ENCODE measurements around the gene ADM5.

DNA sequence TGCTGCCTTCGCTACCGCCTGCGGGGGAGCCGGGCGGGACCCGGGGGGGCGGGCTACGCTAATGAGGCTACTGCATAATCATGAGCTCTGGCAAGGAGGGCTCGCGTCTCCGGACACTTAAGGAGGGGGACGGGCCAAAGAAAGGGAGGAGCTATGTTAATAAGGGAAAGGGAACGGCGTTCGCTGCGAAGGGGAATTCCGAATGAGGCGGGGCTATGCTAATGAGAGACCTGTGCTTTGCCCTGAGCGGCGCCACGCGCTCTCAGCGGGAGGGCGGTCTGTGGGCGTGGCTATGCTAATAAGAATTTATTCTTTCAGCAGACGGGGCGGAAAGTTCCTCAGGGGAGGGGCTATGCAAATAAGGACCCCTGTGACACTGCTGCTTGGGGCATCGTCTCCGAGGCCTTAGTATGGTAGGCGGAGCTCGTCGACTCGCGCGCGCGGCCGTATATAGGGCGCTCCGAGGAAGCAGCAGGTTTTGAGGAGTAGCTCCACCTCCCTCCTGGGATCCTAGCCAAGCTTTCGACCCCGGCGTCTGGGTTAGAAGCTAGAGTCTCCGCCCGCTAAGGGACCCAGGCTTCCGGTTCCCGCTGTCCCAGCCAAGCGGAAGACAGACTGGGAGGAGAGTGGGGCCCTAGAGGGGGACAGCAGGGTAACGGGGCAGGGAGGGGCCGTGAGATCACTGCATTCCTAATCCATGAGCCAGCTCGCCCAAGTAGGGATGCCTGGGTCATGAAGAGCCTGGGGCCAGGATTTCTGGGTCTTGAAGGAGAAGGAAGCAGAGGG lies 49.1 kb upstream of the ADM5 start, which contains the start of gene RRAS:
- TF ChIP-seq, protein P1, sequence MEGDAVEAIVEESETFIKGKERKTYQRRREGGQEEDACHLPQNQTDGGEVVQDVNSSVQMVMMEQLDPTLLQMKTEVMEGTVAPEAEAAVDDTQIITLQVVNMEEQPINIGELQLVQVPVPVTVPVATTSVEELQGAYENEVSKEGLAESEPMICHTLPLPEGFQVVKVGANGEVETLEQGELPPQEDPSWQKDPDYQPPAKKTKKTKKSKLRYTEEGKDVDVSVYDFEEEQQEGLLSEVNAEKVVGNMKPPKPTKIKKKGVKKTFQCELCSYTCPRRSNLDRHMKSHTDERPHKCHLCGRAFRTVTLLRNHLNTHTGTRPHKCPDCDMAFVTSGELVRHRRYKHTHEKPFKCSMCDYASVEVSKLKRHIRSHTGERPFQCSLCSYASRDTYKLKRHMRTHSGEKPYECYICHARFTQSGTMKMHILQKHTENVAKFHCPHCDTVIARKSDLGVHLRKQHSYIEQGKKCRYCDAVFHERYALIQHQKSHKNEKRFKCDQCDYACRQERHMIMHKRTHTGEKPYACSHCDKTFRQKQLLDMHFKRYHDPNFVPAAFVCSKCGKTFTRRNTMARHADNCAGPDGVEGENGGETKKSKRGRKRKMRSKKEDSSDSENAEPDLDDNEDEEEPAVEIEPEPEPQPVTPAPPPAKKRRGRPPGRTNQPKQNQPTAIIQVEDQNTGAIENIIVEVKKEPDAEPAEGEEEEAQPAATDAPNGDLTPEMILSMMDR (IDR thresholded peaks at IDR 0.05): no peak
- TF ChIP-seq POLR2A (IDR thresholded peaks at IDR 0.05; ENCODE audit: low read length): no peak; the same call in none of the 2 replicates
- TF ChIP-seq, protein P2, sequence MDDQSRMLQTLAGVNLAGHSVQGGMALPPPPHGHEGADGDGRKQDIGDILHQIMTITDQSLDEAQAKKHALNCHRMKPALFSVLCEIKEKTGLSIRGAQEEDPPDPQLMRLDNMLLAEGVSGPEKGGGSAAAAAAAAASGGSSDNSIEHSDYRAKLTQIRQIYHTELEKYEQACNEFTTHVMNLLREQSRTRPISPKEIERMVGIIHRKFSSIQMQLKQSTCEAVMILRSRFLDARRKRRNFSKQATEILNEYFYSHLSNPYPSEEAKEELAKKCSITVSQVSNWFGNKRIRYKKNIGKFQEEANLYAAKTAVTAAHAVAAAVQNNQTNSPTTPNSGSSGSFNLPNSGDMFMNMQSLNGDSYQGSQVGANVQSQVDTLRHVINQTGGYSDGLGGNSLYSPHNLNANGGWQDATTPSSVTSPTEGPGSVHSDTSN (IDR thresholded peaks at IDR 0.05): no peak
- TF ChIP-seq, protein P3, sequence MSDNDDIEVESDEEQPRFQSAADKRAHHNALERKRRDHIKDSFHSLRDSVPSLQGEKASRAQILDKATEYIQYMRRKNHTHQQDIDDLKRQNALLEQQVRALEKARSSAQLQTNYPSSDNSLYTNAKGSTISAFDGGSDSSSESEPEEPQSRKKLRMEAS (IDR thresholded peaks at IDR 0.05): peak; percentile 65
